GM12891 (cell line): Measurements from ENCODE around the gene BCAT1.
"Not testable (repeated sequence)": the region's sequence is repeated elsewhere in the genome, so short reads cannot be mapped to it uniquely, and the experiment has no call there.

ENCODE experiments used
- POLR2A ChIP-seq: IDR thresholded peaks from 2 replicates; pipeline ENCODE4 v1.6.1; 2011; ENCODE audit warnings: low read depth, low read length, control low read depth
- TAF1 ChIP-seq: IDR thresholded peaks from 2 replicates; pipeline ENCODE4 v1.6.1; 2011; ENCODE audit warnings: low read depth, low read length, control low read depth

- not testable (repeated sequence) for TF ChIP-seq POLR2A, TAF1
Observed at GRCh38 chr12:24928533-24929306, 20.2 kb downstream of the BCAT1 start.
